Testis (tissue), 2 donors: ENCODE results near the gene NUPR1.

ENCODE experiments used
- POLR2A ChIP-seq: fragments of 450-650 bp; IDR thresholded peaks from one replicate; pipeline ENCODE4 v1.6.1; 2017; ENCODE audit warnings: antibody characterized with exemption, mild to moderate bottlenecking, moderate library complexity
- TF ChIP-seq, protein P1 (sequence below), 3 experiments: fragments of 450-650 bp in 2 of 3; fragments of 200-600 bp in 1 of 3; sonication (generic) in 1 of 3; IDR thresholded peaks; one replicate each; pipeline ENCODE4 v1.5.1; 2016 to 2019; ENCODE audit warnings: antibody characterized with exemption in 3 of 3, mild to moderate bottlenecking in 2 of 3, moderate library complexity in 1 of 3

DNA sequence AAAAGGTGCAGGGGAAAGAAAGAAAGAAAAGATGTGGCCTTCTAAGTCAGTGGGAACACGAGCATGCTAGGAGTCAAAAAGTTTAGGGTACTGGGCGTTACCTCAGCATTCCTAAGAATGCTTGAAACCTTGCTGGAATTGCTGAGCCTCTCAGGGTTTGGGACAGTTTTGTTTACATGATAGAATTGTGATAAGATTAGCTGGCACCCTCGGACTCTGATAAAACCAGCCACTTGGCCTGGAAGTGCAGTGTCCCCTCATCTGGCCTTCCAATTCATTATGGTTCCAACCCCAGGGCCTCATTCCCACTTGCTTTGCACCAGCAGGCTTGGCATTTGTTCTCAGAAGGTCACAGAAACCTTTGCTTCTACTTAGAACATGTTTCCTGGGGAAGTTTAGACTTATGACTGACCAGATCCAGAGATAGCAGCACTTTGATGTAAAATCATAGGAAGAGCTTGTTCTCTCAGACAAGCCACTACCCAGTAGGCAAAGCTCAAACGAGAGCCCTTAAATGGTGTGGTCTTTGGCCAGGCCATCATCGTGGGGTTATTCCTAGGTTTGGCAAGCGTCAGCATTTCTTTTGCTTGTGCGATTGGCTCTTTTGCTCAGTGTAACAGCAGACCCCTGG is 22.9 kb upstream of the NUPR1 start:
- no peak for TF ChIP-seq POLR2A
- TF ChIP-seq, protein P1, sequence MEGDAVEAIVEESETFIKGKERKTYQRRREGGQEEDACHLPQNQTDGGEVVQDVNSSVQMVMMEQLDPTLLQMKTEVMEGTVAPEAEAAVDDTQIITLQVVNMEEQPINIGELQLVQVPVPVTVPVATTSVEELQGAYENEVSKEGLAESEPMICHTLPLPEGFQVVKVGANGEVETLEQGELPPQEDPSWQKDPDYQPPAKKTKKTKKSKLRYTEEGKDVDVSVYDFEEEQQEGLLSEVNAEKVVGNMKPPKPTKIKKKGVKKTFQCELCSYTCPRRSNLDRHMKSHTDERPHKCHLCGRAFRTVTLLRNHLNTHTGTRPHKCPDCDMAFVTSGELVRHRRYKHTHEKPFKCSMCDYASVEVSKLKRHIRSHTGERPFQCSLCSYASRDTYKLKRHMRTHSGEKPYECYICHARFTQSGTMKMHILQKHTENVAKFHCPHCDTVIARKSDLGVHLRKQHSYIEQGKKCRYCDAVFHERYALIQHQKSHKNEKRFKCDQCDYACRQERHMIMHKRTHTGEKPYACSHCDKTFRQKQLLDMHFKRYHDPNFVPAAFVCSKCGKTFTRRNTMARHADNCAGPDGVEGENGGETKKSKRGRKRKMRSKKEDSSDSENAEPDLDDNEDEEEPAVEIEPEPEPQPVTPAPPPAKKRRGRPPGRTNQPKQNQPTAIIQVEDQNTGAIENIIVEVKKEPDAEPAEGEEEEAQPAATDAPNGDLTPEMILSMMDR (IDR thresholded peaks at IDR 0.05), result no peak
